Testis (tissue), 3 donors: ENCODE measurements around the gene ADAT1. TPM values are rescaled to one million over a fixed set of nuclear protein-coding genes. Genes with fewer than 3 reads are reported as not detected.

Experiments
- DNase-seq: peaks from one replicate; pipeline ENCODE4 v3.0.0-alpha.2; 2019
- H3K27ac ChIP-seq, 2 donors: fragments of 200-600 bp; sonication (generic); one replicate each; pipeline ENCODE4 v1.5.1; 2019
- H3K27me3 ChIP-seq: fragments of 200-600 bp; sonication (generic); one replicate; pipeline ENCODE4 v1.5.1; 2019
- H3K36me3 ChIP-seq: fragments of 200-600 bp; sonication (generic); one replicate; pipeline ENCODE4 v1.5.1; 2017; ENCODE audit warnings: low read depth; ENCODE audit errors: missing control alignments
- H3K4me1 ChIP-seq: fragments of 200-600 bp; sonication (generic); one replicate; pipeline ENCODE4 v1.5.1; 2019
- H3K4me3 ChIP-seq, 2 donors: fragments of 200-600 bp; sonication (generic); one replicate each; pipeline ENCODE4 v1.5.1; 2017 to 2019
- H3K9me3 ChIP-seq: fragments of 200-600 bp; sonication (generic); one replicate; pipeline ENCODE4 v1.5.1; 2017
- CTCF ChIP-seq, 3 experiments: fragments of 450-650 bp in 2 of 3; fragments of 200-600 bp in 1 of 3; sonication (generic) in 1 of 3; IDR thresholded peaks; one replicate each; pipeline ENCODE4 v1.5.1; 2016 to 2019; ENCODE audit warnings: antibody characterized with exemption in 3 of 3, mild to moderate bottlenecking in 2 of 3, moderate library complexity in 1 of 3
- POLR2A ChIP-seq: fragments of 450-650 bp; IDR thresholded peaks from one replicate; pipeline ENCODE4 v1.6.1; 2017; ENCODE audit warnings: antibody characterized with exemption, mild to moderate bottlenecking, moderate library complexity
- WGBS, 2 donors: methylation state at CpG; one replicate each; pipeline ENCODE4 v1.1.5; 2018; 5-methylcytosine and 5-hydroxymethylcytosine counted together
- intact Hi-C: fragments of 100-400 bp; cut with DNase I; formaldehyde crosslinking; loops from one replicate; pipeline ENCODE4 v1.15.1; 2023; ENCODE audit warnings: low total_unique reads
- polyA plus RNA-seq: library from polyadenylated mRNA; stranded (reverse); fragments of 350-450 nt; fragmentation: Illumina TruSeq; extraction: RNeasy Lipid Tissue Mini Kit (QIAGEN cat#74804); gene quantifications from one replicate; pipeline ENCODE4 v1.2.3, GENCODE V29; 2014; ENCODE audit warnings: low read depth, low replicate concordance; ENCODE audit not compliant: insufficient read depth
- total RNA-seq, 2 donors: library from RNA; depleted of rRNA; stranded (reverse); fragments of >200 nt; gene quantifications; one replicate each; pipeline ENCODE4 v1.2.3, GENCODE V29; 2016

Gene ADAT1
- total and polyA plus RNA-seq, 3 donors from 2014 or later, result 84.2 to 172 (median 104) TPM

- no peaks in the 10 kb centered on the region for H3K27me3 ChIP-seq
- no peaks in the 10 kb centered on the region for H3K36me3 ChIP-seq
- no peaks in the 10 kb centered on the region for H3K9me3 ChIP-seq
- H3K4me1 ChIP-seq, result peaks cover 5% of the 10 kb centered on the region
- DNase-seq, result peak; percentile 59
- H3K27ac ChIP-seq, result no peak overlapping the region
- intact Hi-C loops, result no loop called here
- WGBS, 2 donors, result 82 to 92% methylated on average over 7 of the region's 7 CpGs
- no peak overlapping the region for H3K4me3 ChIP-seq
- no peak for TF ChIP-seq POLR2A
- peak in 2 of 3 experiments; percentile 27 to 52 for TF ChIP-seq CTCF (IDR thresholded peaks at IDR 0.05)
Observed at GRCh38 chr16:75550211-75550662, 72.8 kb downstream of the ADAT1 start.

Other genes with a start within 250 kb of the ADAT1 start
- 100 to 1,000 TPM; 111 to 133 TPM for gene CFDP1, start 189.8 kb downstream of the ADAT1 start, total RNA-seq
- 127 TPM for gene CFDP1, start 189.8 kb downstream of the ADAT1 start, polyA plus RNA-seq
- 10 to 100 TPM; 44.3 to 54.2 TPM for gene TMEM170A, start 158.6 kb downstream of the ADAT1 start, total RNA-seq
- 42.2 TPM for gene TMEM170A, start 158.6 kb downstream of the ADAT1 start, polyA plus RNA-seq
- 1 to 10 TPM; 6.1 to 9.4 TPM for gene CHST6, start 127.8 kb downstream of the ADAT1 start, total RNA-seq
- gene CHST6, start 127.8 kb downstream of the ADAT1 start, polyA plus RNA-seq, result 1.1 TPM
- gene CHST5, start 87.2 kb downstream of the ADAT1 start, total RNA-seq, result under 1 TPM; 0.55 to 0.74 TPM
- 0.26 TPM for gene CHST5, start 87.2 kb downstream of the ADAT1 start, polyA plus RNA-seq
- 10 to 100 TPM; 21.2 to 25.4 TPM for gene TMEM231, start 67.0 kb downstream of the ADAT1 start, total RNA-seq
- gene TMEM231, start 67.0 kb downstream of the ADAT1 start, polyA plus RNA-seq, result 29.2 TPM
- 100 to 1,000 TPM; 113 to 122 TPM for gene GABARAPL2, start 56.9 kb downstream of the ADAT1 start, total RNA-seq
- gene GABARAPL2, start 56.9 kb downstream of the ADAT1 start, polyA plus RNA-seq, result 157 TPM
- 100 to 1,000 TPM; 137 to 139 TPM for gene KARS1, start 24.4 kb upstream of the ADAT1 start, total RNA-seq
- 254 TPM for gene KARS1, start 24.4 kb upstream of the ADAT1 start, polyA plus RNA-seq
- gene TERF2IP, start 24.5 kb upstream of the ADAT1 start, total RNA-seq, result 100 to 1,000 TPM; 153 to 161 TPM
- gene TERF2IP, start 24.5 kb upstream of the ADAT1 start, polyA plus RNA-seq, result 124 TPM
- gene CPHXL2, start 53.7 kb upstream of the ADAT1 start, total RNA-seq, result under 1 TPM in 1 of 2 donors, not detected in 1; 0.31 TPM
- gene CPHXL2, start 53.7 kb upstream of the ADAT1 start, polyA plus RNA-seq, result not detected
- gene DUXB, start 78.2 kb upstream of the ADAT1 start, total RNA-seq, result not detected
- 0.30 TPM for gene DUXB, start 78.2 kb upstream of the ADAT1 start, polyA plus RNA-seq
- 1 to 10 TPM in 1 of 2 donors, under 1 TPM in 1; 0.68 to 1.2 TPM for gene CPHXL, start 103.2 kb upstream of the ADAT1 start, total RNA-seq
- gene CPHXL, start 103.2 kb upstream of the ADAT1 start, polyA plus RNA-seq, result 0.54 TPM